Pancreas (tissue), 10 donors: ENCODE data around the gene MSH2. TPM values are rescaled to one million over a fixed set of nuclear protein-coding genes. Genes with fewer than 3 reads are reported as not detected.

ENCODE experiments used
- ATAC-seq, 4 donors: fragments of 200-7000 bp; cut with Tn5 transposase; one replicate each; pipeline versions ENCODE4 v1.8.0 to v1.9.1; 2020; ENCODE audit warnings: mild to moderate bottlenecking in 4 of 4, moderate library complexity in 4 of 4
- DNase-seq, 6 donors: peaks; one replicate each; pipeline ENCODE4 v3.0.0-alpha.2; 2020
- FAIRE-seq: peaks from 2 replicates; lab custom pipeline; 2012; peaks lifted over from hg19 to GRCh38; lab: Jason Lieb, UNC
- H3K27ac ChIP-seq, 4 donors: fragments of 200-600 bp; sonication (generic); 1 replicate in 3 of 4; 2 replicates in 1 of 4; pipeline versions ENCODE4 v1.5.0 to v1.8.0; 2020
- H3K27me3 ChIP-seq, 4 donors: fragments of 200-600 bp; one replicate each; pipeline ENCODE4 v1.8.0; 2021
- H3K36me3 ChIP-seq, 3 donors: fragments of 200-600 bp; sonication (generic) in 1 of 3; one replicate each; pipeline versions ENCODE4 v1.5.0 to v1.8.0; 2020 to 2021
- H3K4me1 ChIP-seq, 3 donors: fragments of 200-600 bp; one replicate each; pipeline ENCODE4 v1.8.0; 2021
- H3K4me3 ChIP-seq, 4 donors: fragments of 200-600 bp; sonication (generic) in 2 of 4; one replicate each; pipeline versions ENCODE4 v1.5.0 to v1.8.0; 2020 to 2021
- H3K9me3 ChIP-seq, 4 donors: fragments of 200-600 bp; one replicate each; pipeline ENCODE4 v1.8.0; 2021
- CTCF ChIP-seq, 4 donors: fragments of 200-600 bp; sonication (generic) in 3 of 4; IDR thresholded peaks; one replicate each; pipeline versions ENCODE4 v1.5.0 to v1.8.0; 2021; ENCODE audit warnings: antibody characterized with exemption in 4 of 4
- WGBS, 2 donors: extraction: QIAGEN DNeasy Blood & Tissue Kit; methylation state at CpG; one replicate each; pipeline ENCODE4 v1.1.7; 2013; 5-methylcytosine and 5-hydroxymethylcytosine counted together
- intact Hi-C, 3 donors: fragments of 100-400 bp; cut with DNase I; formaldehyde crosslinking; loops; one replicate each; pipeline versions ENCODE4 v1.11.1 to v1.14.2; 2022
- microRNA-seq, 2 donors: library from miRNA; unstranded; fragments of <30 nt; microRNA quantifications; one replicate each; pipeline versions ENCODE4 to v1.1.0, GENCODE V29; 2019 to 2020
- polyA plus RNA-seq, 2 donors: library from polyadenylated mRNA; stranded (reverse); fragments of 200-250 nt; gene quantifications; one replicate each; pipeline ENCODE4 v1.2.3, GENCODE V29; 2013
- total RNA-seq, 6 donors: library from RNA; stranded (reverse); fragmentation: NEBNext Ultra II Directional in 4 of 6; extraction: Animal tissue kit (Norgen Biotek cat#: 25700) in 4 of 6; gene quantifications; one replicate each; pipeline versions ENCODE4 v1.2.1 to v1.2.4, GENCODE V29; 2021 to 2023
- donor health status: healthy with polysubstance abuse.
- donor health status: DM: no; HTN: no; CAD: no; lungs with moderate emphysema.
- donor health status: DM: no; HTN: no; CAD: no.
- donor health status: control.
- donor health status: control.
- donor health status: Bipolar disorder and iron deficiency.
- donor health status: DM: yes; HTN: yes; CAD: no.
- donor health status: DM: no; HTN: no; CAD: no.
- donor health status: DM: no; HTN: no; CAD: no.
- donor health status: DM: yes; HTN: yes; CAD: no.

MSH2 gene
- total and polyA plus RNA-seq, 8 donors, result 3.3 to 10.3 (median 7.3) TPM

GRCh38 chr2:47528455-47528854 lies 125.5 kb downstream of the MSH2 start:
- no peaks in the 10 kb centered on the region for H3K36me3 ChIP-seq
- DNase-seq (no peak), FAIRE-seq (no peak), ATAC-seq (no peak)
- no peak overlapping the region for H3K27ac ChIP-seq
- no peak overlapping the region for H3K4me3 ChIP-seq
- H3K27me3 ChIP-seq, result no peaks in the 10 kb centered on the region
- H3K9me3 ChIP-seq, result no peaks in the 10 kb centered on the region
- 89% methylated on average over 6 of the region's 6 CpGs for WGBS, 2 donors
- no peaks in the 10 kb centered on the region for H3K4me1 ChIP-seq
- intact Hi-C loops, result no loop called here
- no peak for TF ChIP-seq CTCF (IDR thresholded peaks at IDR 0.05)

- no peak overlapping the region for H3K4me3 ChIP-seq
- no peak for DNase-seq
- FAIRE-seq, result no peak
- 70% methylated on average over 6 of the region's 6 CpGs for WGBS, 2 donors
- intact Hi-C loops, result no loop called here
- no peak for ATAC-seq
- no peak overlapping the region for H3K27ac ChIP-seq
- H3K9me3 ChIP-seq, result no peaks in the 10 kb centered on the region
- no peaks in the 10 kb centered on the region for H3K27me3 ChIP-seq
- no peaks in the 10 kb centered on the region for H3K36me3 ChIP-seq
- no peak for TF ChIP-seq CTCF (IDR thresholded peaks at IDR 0.05)
- no peaks in the 10 kb centered on the region for H3K4me1 ChIP-seq
These were observed 125.9 kb downstream of the MSH2 start for GRCh38 chr2:47528874-47529273.

- ATAC-seq, result no peak
- H3K9me3 ChIP-seq, result no peaks in the 10 kb centered on the region
- TF ChIP-seq CTCF (IDR thresholded peaks at IDR 0.05), result no peak
- intact Hi-C loops, result no loop called here
- H3K27me3 ChIP-seq, result no peaks in the 10 kb centered on the region
- H3K4me3 ChIP-seq, result no peak overlapping the region
- no peak for DNase-seq
- no peaks in the 10 kb centered on the region for H3K36me3 ChIP-seq
- H3K4me1 ChIP-seq, result no peaks in the 10 kb centered on the region
- WGBS, 2 donors, result 74 to 79% methylated on average over 16 of the region's 16 CpGs
- no peak for FAIRE-seq
- H3K27ac ChIP-seq, result no peak overlapping the region
These were observed 127.3 kb downstream of the MSH2 start for GRCh38 chr2:47530105-47530760.

GRCh38 chr2:47531378-47532042 lies 128.6 kb downstream of the MSH2 start:
- Histone ChIP-seq H3K4me1 (no peaks in the 10 kb centered on the region), H3K36me3 (no peaks in the 10 kb centered on the region), H3K27me3 (no peaks in the 10 kb centered on the region), H3K4me3 (no peak overlapping the region), H3K9me3 (no peaks in the 10 kb centered on the region), H3K27ac (no peak overlapping the region)
- WGBS, 2 donors, result 89 to 93% methylated on average over 5 of the region's 5 CpGs
- FAIRE-seq (no peak), ATAC-seq (no peak), DNase-seq (no peak)
- intact Hi-C loops, result no loop called here
- TF ChIP-seq CTCF (IDR thresholded peaks at IDR 0.05), result no peak

Small RNAs within 50 kb of the gene (microRNA-seq; reads per million reads assigned to microRNA genes)
- 0.29 to 2.3 reads per million in 2 donors for gene MIR559

Other genes with a start within 250 kb of the MSH2 start
- not detected for gene STPG4, start 247.8 kb upstream of the MSH2 start, total RNA-seq
- not detected for gene STPG4, start 247.8 kb upstream of the MSH2 start, polyA plus RNA-seq
- gene CALM2, start 226.6 kb upstream of the MSH2 start, total RNA-seq, result 100 to 1,000 TPM in 3 of 6 donors, 10 to 100 TPM in 3; 63.7 to 231 (median 107) TPM
- gene CALM2, start 226.6 kb upstream of the MSH2 start, polyA plus RNA-seq, result 100 to 1,000 TPM; 167 to 309 TPM
- gene EPCAM, start 33.8 kb upstream of the MSH2 start, total RNA-seq, result 100 to 1,000 TPM in 3 of 6 donors, 10 to 100 TPM in 3; 72.3 to 184 (median 99.5) TPM
- 100 to 1,000 TPM in 1 of 2 donors, 10 to 100 TPM in 1; 98.8 to 180 TPM for gene EPCAM, start 33.8 kb upstream of the MSH2 start, polyA plus RNA-seq
- gene KCNK12, start 167.8 kb downstream of the MSH2 start, total RNA-seq, result under 1 TPM in 5 of 6 donors, not detected in 1; 0.03 to 0.13 (median 0.06) TPM
- under 1 TPM; 0.04 to 0.09 TPM for gene KCNK12, start 167.8 kb downstream of the MSH2 start, polyA plus RNA-seq